Ishikawa (cell line): Measurements from ENCODE around the gene PGAP3.
A peak's percentile ranks its signal among the peaks of the same experiment; 100 is the strongest.

Experiments
- CEBPB ChIP-seq: IDR thresholded peaks from 2 replicates; pipeline ENCODE4 v1.6.1; 2012
- CREB1 ChIP-seq: IDR thresholded peaks from 2 replicates; pipeline ENCODE4 v1.6.1; 2012; ENCODE audit warnings: low read depth
- EGR1 ChIP-seq: IDR thresholded peaks from 2 replicates; pipeline ENCODE4 v1.6.1; 2012
- EP300 ChIP-seq: IDR thresholded peaks from 2 replicates; pipeline ENCODE4 v1.6.1; 2012; ENCODE audit warnings: borderline replicate concordance
- FOXM1 ChIP-seq: IDR thresholded peaks from 2 replicates; pipeline ENCODE4 v1.6.1; 2012; ENCODE audit warnings: low read depth, borderline replicate concordance
- MAX ChIP-seq: IDR thresholded peaks from 2 replicates; pipeline ENCODE4 v1.6.1; 2012
- NFIC ChIP-seq: IDR thresholded peaks from 2 replicates; pipeline ENCODE4 v1.6.1; 2012
- RAD21 ChIP-seq: IDR thresholded peaks from 2 replicates; pipeline ENCODE4 v1.6.1; 2012; ENCODE audit warnings: low read depth
- TAF1 ChIP-seq: IDR thresholded peaks from 2 replicates; pipeline ENCODE4 v1.6.1; 2012; ENCODE audit warnings: low read depth, mild to moderate bottlenecking
- TCF12 ChIP-seq: IDR thresholded peaks from 2 replicates; pipeline ENCODE4 v1.6.1; 2012; ENCODE audit warnings: low read depth
- TEAD4 ChIP-seq: IDR thresholded peaks from 2 replicates; pipeline ENCODE4 v1.6.1; 2012
- YY1 ChIP-seq: IDR thresholded peaks from 2 replicates; pipeline ENCODE4 v1.6.1; 2012; ENCODE audit warnings: low read depth
- ZBTB7A ChIP-seq: IDR thresholded peaks from 2 replicates; pipeline ENCODE4 v1.6.1; 2012; ENCODE audit warnings: low read depth
- TF ChIP-seq, protein P1 (sequence below): IDR thresholded peaks from 2 replicates; pipeline ENCODE4 v1.6.1; 2012; ENCODE audit warnings: low read depth, mild to moderate bottlenecking
- TF ChIP-seq, protein P2 (sequence below): IDR thresholded peaks from 2 replicates; pipeline ENCODE4 v1.6.1; 2012

Gene PGAP3

GRCh38 chr17:39625198-39625785, 62.6 kb downstream of the PGAP3 start:
- TF ChIP-seq NFIC (no peak), EP300 (no peak), FOXM1 (no peak), CREB1 (no peak), TAF1 (no peak), MAX (no peak), RAD21 (no peak), TEAD4 (no peak), ZBTB7A (no peak), YY1 (no peak), TCF12 (no peak), CEBPB (no peak), EGR1 (no peak)
- TF ChIP-seq, protein P1, sequence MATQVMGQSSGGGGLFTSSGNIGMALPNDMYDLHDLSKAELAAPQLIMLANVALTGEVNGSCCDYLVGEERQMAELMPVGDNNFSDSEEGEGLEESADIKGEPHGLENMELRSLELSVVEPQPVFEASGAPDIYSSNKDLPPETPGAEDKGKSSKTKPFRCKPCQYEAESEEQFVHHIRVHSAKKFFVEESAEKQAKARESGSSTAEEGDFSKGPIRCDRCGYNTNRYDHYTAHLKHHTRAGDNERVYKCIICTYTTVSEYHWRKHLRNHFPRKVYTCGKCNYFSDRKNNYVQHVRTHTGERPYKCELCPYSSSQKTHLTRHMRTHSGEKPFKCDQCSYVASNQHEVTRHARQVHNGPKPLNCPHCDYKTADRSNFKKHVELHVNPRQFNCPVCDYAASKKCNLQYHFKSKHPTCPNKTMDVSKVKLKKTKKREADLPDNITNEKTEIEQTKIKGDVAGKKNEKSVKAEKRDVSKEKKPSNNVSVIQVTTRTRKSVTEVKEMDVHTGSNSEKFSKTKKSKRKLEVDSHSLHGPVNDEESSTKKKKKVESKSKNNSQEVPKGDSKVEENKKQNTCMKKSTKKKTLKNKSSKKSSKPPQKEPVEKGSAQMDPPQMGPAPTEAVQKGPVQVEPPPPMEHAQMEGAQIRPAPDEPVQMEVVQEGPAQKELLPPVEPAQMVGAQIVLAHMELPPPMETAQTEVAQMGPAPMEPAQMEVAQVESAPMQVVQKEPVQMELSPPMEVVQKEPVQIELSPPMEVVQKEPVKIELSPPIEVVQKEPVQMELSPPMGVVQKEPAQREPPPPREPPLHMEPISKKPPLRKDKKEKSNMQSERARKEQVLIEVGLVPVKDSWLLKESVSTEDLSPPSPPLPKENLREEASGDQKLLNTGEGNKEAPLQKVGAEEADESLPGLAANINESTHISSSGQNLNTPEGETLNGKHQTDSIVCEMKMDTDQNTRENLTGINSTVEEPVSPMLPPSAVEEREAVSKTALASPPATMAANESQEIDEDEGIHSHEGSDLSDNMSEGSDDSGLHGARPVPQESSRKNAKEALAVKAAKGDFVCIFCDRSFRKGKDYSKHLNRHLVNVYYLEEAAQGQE = no peak
- TF ChIP-seq, protein P2, sequence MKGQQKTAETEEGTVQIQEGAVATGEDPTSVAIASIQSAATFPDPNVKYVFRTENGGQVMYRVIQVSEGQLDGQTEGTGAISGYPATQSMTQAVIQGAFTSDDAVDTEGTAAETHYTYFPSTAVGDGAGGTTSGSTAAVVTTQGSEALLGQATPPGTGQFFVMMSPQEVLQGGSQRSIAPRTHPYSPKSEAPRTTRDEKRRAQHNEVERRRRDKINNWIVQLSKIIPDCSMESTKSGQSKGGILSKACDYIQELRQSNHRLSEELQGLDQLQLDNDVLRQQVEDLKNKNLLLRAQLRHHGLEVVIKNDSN = no peak

- TF ChIP-seq, protein P2 = no peak
- TF ChIP-seq TAF1 = no peak
- no peak for TF ChIP-seq YY1
- no peak for TF ChIP-seq EP300
- TF ChIP-seq EGR1 = no peak
- no peak for TF ChIP-seq FOXM1
- no peak for TF ChIP-seq CEBPB
- TF ChIP-seq, protein P1 = no peak
- TF ChIP-seq CREB1 = no peak
- TF ChIP-seq MAX = no peak
- TF ChIP-seq TCF12 = no peak
- TF ChIP-seq ZBTB7A = no peak
- no peak for TF ChIP-seq RAD21
- TF ChIP-seq TEAD4 = no peak
- TF ChIP-seq NFIC = no peak
These were observed 63.5 kb downstream of the PGAP3 start for GRCh38 chr17:39624313-39624712.

DNA sequence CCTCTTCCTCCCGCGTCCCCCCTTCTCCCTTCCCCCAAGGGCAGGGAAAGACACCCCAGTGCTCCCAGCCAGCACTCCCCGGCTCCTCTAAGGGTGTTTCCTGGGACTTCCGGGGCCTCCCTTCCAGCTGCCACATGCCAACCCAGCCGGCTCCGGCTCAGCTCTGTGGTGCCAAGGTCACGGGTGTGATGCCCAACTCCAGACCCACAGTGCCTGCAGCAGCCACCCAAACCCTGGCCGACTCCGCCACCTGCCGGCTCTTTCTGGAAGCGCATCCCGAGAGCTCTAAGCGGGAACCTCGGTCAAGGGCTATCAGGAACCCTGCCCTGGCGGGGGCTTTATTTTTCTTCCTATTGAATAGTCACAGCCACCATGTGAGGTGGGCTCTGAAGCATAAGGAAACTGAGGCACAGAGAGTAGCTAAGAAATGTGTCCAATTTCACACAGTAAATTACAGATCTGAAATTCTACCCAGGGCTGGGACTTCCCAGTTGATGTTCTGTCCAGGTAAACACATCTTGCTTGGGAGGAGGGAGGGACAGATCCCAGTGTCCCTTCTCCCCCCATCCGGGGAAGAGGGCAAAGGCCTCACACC, 64.4 kb downstream of the PGAP3 start:
- TF ChIP-seq RAD21 (peak; percentile 94), EP300 (no peak), ZBTB7A (no peak)

GRCh38 chr17:39622380-39623006, 65.4 kb downstream of the PGAP3 start:
- TF ChIP-seq YY1 = no peak
- no peak for TF ChIP-seq TEAD4

GRCh38 chr17:39621523-39622379, 66.1 kb downstream of the PGAP3 start:
- peak; percentile 65; the same call in 1 of the 2 replicates for TF ChIP-seq ZBTB7A
- TF ChIP-seq TCF12 = no peak
- TF ChIP-seq NFIC = peak; percentile 24; the same call in 1 of the 2 replicates
- 0 out of 2 replicates have a peak, but pooled peaks have one; percentile 13 for TF ChIP-seq TAF1
- peak; percentile 96 for TF ChIP-seq RAD21
- no peak for TF ChIP-seq CEBPB
- TF ChIP-seq TEAD4 = peak; percentile 18; the same call in 1 of the 2 replicates
- TF ChIP-seq, protein P1 = peak; percentile 75
